NT2/D1 (cell line): Measurements from ENCODE around the gene CTDP1.

Source experiments
- DNase-seq: peaks from one replicate; pipeline ENCODE4 v3.0.0-alpha.2; 2011; ENCODE audit warnings: low read depth, low spot score
- H3K27me3 ChIP-seq: 2 replicates; pipeline ENCODE4 v1.6.0; 2011; ENCODE audit warnings: mild to moderate bottlenecking; ENCODE audit not compliant: insufficient read length, insufficient read depth
- H3K36me3 ChIP-seq: 2 replicates; pipeline ENCODE4 v1.6.1; 2011; ENCODE audit warnings: mild to moderate bottlenecking, low read length, mixed read lengths; ENCODE audit not compliant: insufficient read depth, insufficient read length
- H3K4me1 ChIP-seq: 2 replicates; pipeline ENCODE4 v1.5.1; 2011; ENCODE audit not compliant: insufficient read depth, insufficient read length
- H3K4me3 ChIP-seq: 2 replicates; pipeline ENCODE4 v1.5.1; 2011; ENCODE audit warnings: low read depth; ENCODE audit not compliant: insufficient read length
- H3K9ac ChIP-seq: 2 replicates; pipeline ENCODE4 v1.6.0; 2011; ENCODE audit warnings: low read depth; ENCODE audit not compliant: insufficient read length
- H3K9me3 ChIP-seq: 2 replicates; pipeline ENCODE4 v1.5.1; 2011; ENCODE audit warnings: mild to moderate bottlenecking, low read length; ENCODE audit not compliant: insufficient read depth
- SUZ12 ChIP-seq: IDR thresholded peaks from 2 replicates; pipeline ENCODE4 v1.6.1; 2011; ENCODE audit not compliant: insufficient read length, insufficient read depth; ENCODE audit errors: extremely low read depth
- YY1 ChIP-seq: IDR thresholded peaks from 2 replicates; pipeline ENCODE4 v1.6.1; 2011; ENCODE audit not compliant: insufficient read length, insufficient read depth
- ZNF274 ChIP-seq: IDR thresholded peaks from 2 replicates; pipeline ENCODE4 v1.6.1; 2011; ENCODE audit warnings: mild to moderate bottlenecking, low read depth, low read length

CTDP1 gene

GRCh38 chr18:79764131-79764530 is 84.5 kb downstream of the CTDP1 start:
- Histone ChIP-seq H3K4me3 (no peak overlapping the region), H3K36me3 (no peaks in the 10 kb centered on the region), H3K4me1 (no peaks in the 10 kb centered on the region), H3K9me3 (peaks cover 17% of the 10 kb centered on the region), H3K27me3 (no peaks in the 10 kb centered on the region), H3K9ac (no peak overlapping the region)
- DNase-seq = no peak
- TF ChIP-seq ZNF274 = no peak
- no peak for TF ChIP-seq SUZ12
- TF ChIP-seq YY1 = no peak

GRCh38 chr18:79765491-79766245 is 86.1 kb downstream of the CTDP1 start:
- Histone ChIP-seq H3K4me1 (no peaks in the 10 kb centered on the region), H3K4me3 (no peak overlapping the region)
- no peak for TF ChIP-seq YY1
- no peak for TF ChIP-seq ZNF274

GRCh38 chr18:79766308-79766707 is 86.7 kb downstream of the CTDP1 start:
- Histone ChIP-seq H3K36me3 (no peaks in the 10 kb centered on the region), H3K4me3 (no peak overlapping the region), H3K9ac (no peak overlapping the region), H3K27me3 (no peaks in the 10 kb centered on the region), H3K4me1 (no peaks in the 10 kb centered on the region), H3K9me3 (peaks cover 27% of the 10 kb centered on the region)
- TF ChIP-seq ZNF274 = no peak
- no peak for TF ChIP-seq SUZ12
- no peak for TF ChIP-seq YY1
- no peak for DNase-seq

More at GRCh38 chr18:79765491-79766245, 86.1 kb downstream of the CTDP1 start:
- Histone ChIP-seq H3K9ac (no peak overlapping the region), H3K36me3 (no peaks in the 10 kb centered on the region), H3K9me3 (peaks cover 27% of the 10 kb centered on the region), H3K27me3 (no peaks in the 10 kb centered on the region)
- DNase-seq = no peak

- no peak for DNase-seq
- Histone ChIP-seq H3K4me3 (no peak overlapping the region), H3K9ac (no peak overlapping the region), H3K4me1 (peaks cover 4% of the 10 kb centered on the region), H3K9me3 (peaks cover 27% of the 10 kb centered on the region), H3K36me3 (no peaks in the 10 kb centered on the region), H3K27me3 (no peaks in the 10 kb centered on the region)
- no peak for TF ChIP-seq ZNF274
- no peak for TF ChIP-seq SUZ12
- TF ChIP-seq YY1 = no peak
These were observed 89.1 kb downstream of the CTDP1 start for GRCh38 chr18:79768745-79769144.

- H3K27me3 ChIP-seq = no peaks in the 10 kb centered on the region
These were observed 90.3 kb downstream of the CTDP1 start for GRCh38 chr18:79769698-79770500.

GRCh38 chr18:79770501-79770815 is 90.9 kb downstream of the CTDP1 start:
- no peak for TF ChIP-seq SUZ12
- Histone ChIP-seq H3K27me3 (no peaks in the 10 kb centered on the region), H3K4me1 (peaks cover 4% of the 10 kb centered on the region), H3K4me3 (no peak overlapping the region), H3K36me3 (no peaks in the 10 kb centered on the region), H3K9me3 (peaks cover 27% of the 10 kb centered on the region), H3K9ac (no peak overlapping the region)
- DNase-seq = no peak

More at GRCh38 chr18:79769698-79770500, 90.3 kb downstream of the CTDP1 start:
- no peaks in the 10 kb centered on the region for H3K36me3 ChIP-seq
- H3K9me3 ChIP-seq = peaks cover 27% of the 10 kb centered on the region
- no peak overlapping the region for H3K9ac ChIP-seq
- no peak overlapping the region for H3K4me3 ChIP-seq
- TF ChIP-seq SUZ12 = no peak
- no peak for DNase-seq
- peaks cover 4% of the 10 kb centered on the region for H3K4me1 ChIP-seq

- TF ChIP-seq YY1 = no peak
- no peak for DNase-seq
- Histone ChIP-seq H3K4me1 (peaks cover 4% of the 10 kb centered on the region), H3K36me3 (no peaks in the 10 kb centered on the region), H3K9me3 (peaks cover 27% of the 10 kb centered on the region), H3K9ac (no peak overlapping the region), H3K4me3 (no peak overlapping the region), H3K27me3 (no peaks in the 10 kb centered on the region)
These were observed 91.2 kb downstream of the CTDP1 start for GRCh38 chr18:79770826-79771225.
